Measurements from ENCODE around the gene MND1. TPM values are rescaled to one million over a fixed set of nuclear protein-coding genes. Genes with fewer than 3 reads are reported as not detected.
"Not testable (repeated sequence)": the region's sequence is repeated elsewhere in the genome, so short reads cannot be mapped to it uniquely, and the experiment has no call there.

Gene MND1
- total and polyA plus RNA-seq, 2 donors, result 0.95 to 9.6 TPM

DNA sequence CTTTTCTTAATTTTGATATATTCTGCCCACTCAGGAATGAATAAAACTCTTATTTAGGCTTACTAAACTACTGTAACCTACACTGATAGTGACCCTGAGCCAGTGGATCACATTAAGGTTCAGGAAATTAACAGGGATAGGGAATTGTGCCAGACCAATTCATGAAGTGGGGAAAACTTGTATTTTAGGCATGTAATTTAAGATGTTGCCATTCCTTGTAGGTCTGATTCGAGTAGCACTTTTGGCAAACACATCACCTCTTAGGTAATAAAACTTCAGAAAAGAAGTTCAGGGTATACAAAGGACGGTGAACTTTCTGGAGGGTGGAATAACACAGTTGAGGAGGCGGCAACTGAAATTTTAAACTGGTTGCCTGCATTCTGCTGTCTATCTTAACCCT lies 54.9 kb downstream of the MND1 start:
- DNase-seq (ENCODE audit: extremely low spot score), result no peak
- H3K4me1 ChIP-seq (ENCODE audit: insufficient read depth), result no peaks in the 10 kb centered on the region
- H3K36me3 ChIP-seq (ENCODE audit: insufficient read depth), result no peaks in the 10 kb centered on the region
- H3K27ac ChIP-seq (ENCODE audit: low read depth), result no peak overlapping the region
- WGBS, result 94% methylated on average over 3 of the region's 3 CpGs
- H3K4me3 ChIP-seq (ENCODE audit: low read depth, low read length), result no peak overlapping the region

DNA sequence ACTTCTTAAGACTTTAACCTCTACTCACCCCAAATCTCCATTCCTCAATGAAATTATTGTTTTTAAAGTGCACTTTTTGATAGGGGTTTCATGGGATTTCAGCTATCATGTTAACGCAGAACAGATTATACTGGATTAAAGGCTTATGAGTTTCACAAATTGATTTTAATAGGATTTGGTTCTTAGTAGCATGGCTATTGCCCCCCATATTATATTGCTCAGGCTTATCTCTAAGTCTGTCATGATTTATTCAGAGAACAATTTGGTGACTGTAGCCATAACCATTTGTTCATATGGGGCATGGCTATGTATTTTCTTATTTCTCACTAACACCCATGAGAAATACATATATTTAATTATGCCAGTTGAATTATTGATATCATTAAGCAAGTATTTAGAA lies 57.0 kb downstream of the MND1 start:
- no peak for DNase-seq (ENCODE audit: extremely low spot score)
- H3K36me3 ChIP-seq (ENCODE audit: insufficient read depth), result no peaks in the 10 kb centered on the region
- 84% methylated on average over 1 of the region's 1 CpG for WGBS
- H3K4me1 ChIP-seq (ENCODE audit: insufficient read depth), result no peaks in the 10 kb centered on the region
- no peak overlapping the region for H3K4me3 ChIP-seq (ENCODE audit: low read depth, low read length)
- no peak overlapping the region for H3K27ac ChIP-seq (ENCODE audit: low read depth)

DNA sequence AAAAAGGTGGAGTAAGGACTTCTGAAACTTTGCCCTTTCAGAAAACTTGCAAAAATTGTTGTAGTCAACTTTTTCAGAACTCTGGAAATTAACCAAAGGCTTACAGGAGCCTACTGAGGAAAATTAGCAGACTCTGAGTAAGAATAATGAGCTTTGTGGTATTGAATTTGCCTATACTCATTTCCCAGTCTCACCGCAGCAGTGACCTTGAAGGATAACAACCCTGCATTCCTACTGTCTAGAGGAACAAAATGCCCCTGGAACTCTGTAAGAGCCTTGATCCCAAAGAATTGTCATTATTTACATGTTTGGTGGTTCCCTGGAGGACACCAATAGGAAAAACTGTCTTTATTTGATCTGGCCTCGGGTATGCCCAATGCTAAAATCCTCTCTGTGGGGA lies 57.9 kb downstream of the MND1 start:
- Histone ChIP-seq H3K36me3 (ENCODE audit: insufficient read depth) (no peaks in the 10 kb centered on the region), H3K4me3 (ENCODE audit: low read depth, low read length) (no peak overlapping the region), H3K4me1 (ENCODE audit: insufficient read depth) (no peaks in the 10 kb centered on the region), H3K27ac (ENCODE audit: low read depth) (no peak overlapping the region)
- DNase-seq (ENCODE audit: extremely low spot score), result no peak
- 85% methylated on average over 2 of the region's 2 CpGs for WGBS

DNA sequence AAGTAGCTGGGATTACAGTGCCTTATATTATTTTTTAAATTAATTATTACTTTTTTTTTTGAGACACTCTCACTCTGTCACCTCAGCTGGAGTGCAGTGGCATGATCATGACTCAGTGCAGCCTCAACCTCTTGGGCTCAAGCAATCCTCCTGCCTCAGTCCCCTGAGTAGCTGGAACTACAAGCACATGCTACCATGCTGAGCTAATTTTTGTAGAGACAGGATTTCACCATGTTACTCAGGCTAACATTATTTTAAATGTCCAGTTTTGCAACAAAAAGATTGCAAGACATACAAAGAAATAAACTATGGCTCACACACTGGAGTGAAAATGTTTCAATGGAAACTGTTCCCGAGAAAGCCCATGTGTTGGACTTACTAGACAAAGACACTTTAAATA lies 59.2 kb downstream of the MND1 start:
- Histone ChIP-seq H3K27ac (ENCODE audit: low read depth) (no peak overlapping the region), H3K4me3 (ENCODE audit: low read depth, low read length) (no peak overlapping the region), H3K4me1 (ENCODE audit: insufficient read depth) (no peaks in the 10 kb centered on the region), H3K36me3 (ENCODE audit: insufficient read depth) (no peaks in the 10 kb centered on the region)
- 100% methylated on average over 1 of the region's 1 CpG for WGBS
- no peak for DNase-seq (ENCODE audit: extremely low spot score)

DNA sequence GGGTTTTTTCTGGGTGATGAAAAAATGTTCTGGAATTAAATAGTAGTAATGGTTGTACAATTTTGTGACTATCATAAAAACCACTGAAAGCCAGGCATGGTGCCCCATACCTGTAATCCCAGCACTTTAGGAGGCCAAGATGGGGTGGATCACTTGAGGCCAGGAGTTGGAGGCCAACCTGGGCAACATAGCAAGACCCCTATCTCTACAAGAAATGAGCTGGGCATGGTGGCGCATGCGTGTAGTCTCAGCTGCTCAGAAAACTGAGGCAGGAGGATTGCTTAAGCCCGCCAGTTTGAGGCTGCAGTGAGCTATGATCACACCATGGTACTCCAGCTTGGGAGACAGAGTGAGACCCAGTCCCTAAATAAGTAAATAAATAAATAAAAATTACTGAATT lies 63.4 kb downstream of the MND1 start:
- 99% methylated on average over 3 of the region's 3 CpGs for WGBS
- DNase-seq (ENCODE audit: extremely low spot score), result no peak
- no peak overlapping the region for H3K4me3 ChIP-seq (ENCODE audit: low read depth, low read length)
- no peak overlapping the region for H3K27ac ChIP-seq (ENCODE audit: low read depth)
- no peaks in the 10 kb centered on the region for H3K36me3 ChIP-seq (ENCODE audit: insufficient read depth)
- no peaks in the 10 kb centered on the region for H3K4me1 ChIP-seq (ENCODE audit: insufficient read depth)

DNA sequence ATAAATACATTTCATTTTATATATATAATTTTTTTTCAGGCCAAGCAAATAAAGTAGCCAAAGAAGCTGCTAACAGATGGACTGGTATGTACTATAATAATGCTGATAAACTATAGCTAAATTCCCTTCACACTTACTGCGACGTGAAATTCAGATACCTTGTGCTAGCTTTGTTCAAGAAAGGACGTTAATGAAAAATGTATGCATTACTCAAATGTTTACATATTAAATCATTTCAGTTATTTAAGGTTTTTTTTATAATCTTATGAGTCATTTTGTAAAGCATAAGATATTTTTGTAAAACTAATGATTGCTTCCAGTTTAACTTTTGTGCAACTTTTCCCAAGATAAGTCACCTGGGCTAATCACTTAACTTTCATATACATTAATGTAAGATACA lies 64.4 kb downstream of the MND1 start:
- no peak overlapping the region for H3K4me3 ChIP-seq (ENCODE audit: low read depth, low read length)
- H3K27ac ChIP-seq (ENCODE audit: low read depth), result no peak overlapping the region
- DNase-seq (ENCODE audit: extremely low spot score), result no peak
- H3K36me3 ChIP-seq (ENCODE audit: insufficient read depth), result no peaks in the 10 kb centered on the region
- H3K4me1 ChIP-seq (ENCODE audit: insufficient read depth), result no peaks in the 10 kb centered on the region
- 79% methylated on average over 3 of the region's 3 CpGs for WGBS

DNA sequence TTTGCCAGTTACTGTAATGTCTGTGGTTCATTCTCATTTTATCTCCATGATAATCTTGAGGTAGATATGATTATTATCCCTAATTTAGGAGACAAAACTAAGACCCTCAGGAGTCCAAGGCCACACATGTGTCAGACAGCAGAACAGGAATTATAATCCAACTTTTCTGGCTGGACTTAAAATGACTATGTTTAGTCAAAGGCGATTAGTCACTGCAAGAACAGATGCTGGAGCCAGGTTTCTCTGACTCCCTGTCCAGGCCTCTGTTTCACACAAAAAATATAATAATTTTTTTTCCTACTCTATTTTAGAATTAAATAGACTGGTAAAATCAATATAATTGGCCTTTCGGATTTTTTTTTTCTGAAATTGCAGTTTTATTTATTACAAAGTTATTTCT lies 64.9 kb downstream of the MND1 start:
- no peaks in the 10 kb centered on the region for H3K36me3 ChIP-seq (ENCODE audit: insufficient read depth)
- no peak overlapping the region for H3K27ac ChIP-seq (ENCODE audit: low read depth)
- H3K4me3 ChIP-seq (ENCODE audit: low read depth, low read length), result no peak overlapping the region
- no peaks in the 10 kb centered on the region for H3K4me1 ChIP-seq (ENCODE audit: insufficient read depth)
- DNase-seq (ENCODE audit: extremely low spot score), result no peak
- WGBS, result 49% methylated on average over 2 of the region's 2 CpGs

DNA sequence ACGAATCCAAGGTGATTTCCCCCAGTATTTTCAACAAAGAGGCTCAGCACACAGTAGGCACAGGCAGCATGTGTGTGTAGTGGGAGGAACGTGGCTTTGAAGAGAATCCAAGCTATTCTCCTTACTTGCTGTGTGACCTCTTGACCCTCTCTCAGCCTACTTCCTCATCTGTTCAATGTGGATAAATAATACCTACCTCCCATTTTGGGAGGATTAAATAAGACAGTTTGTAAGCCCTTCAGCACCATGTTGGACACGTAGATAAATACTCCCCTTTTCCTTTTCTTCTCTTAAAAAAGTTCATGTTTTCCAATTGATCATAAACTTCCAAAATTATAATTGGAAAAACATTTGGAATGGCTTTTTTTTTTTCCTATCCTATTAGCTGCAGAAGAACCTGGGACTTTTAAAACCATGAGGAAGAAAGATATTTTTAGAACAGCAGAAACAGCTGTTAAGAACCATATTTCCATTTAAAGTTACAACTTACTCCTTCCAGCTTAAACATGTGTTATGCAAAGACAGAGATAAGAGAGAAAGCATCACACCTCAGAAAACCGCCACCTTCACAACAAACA lies 65.5 kb downstream of the MND1 start:
- Histone ChIP-seq H3K4me1 (ENCODE audit: insufficient read depth) (no peaks in the 10 kb centered on the region), H3K4me3 (ENCODE audit: low read depth, low read length) (no peak overlapping the region), H3K27ac (ENCODE audit: low read depth) (no peak overlapping the region), H3K36me3 (ENCODE audit: insufficient read depth) (no peaks in the 10 kb centered on the region)
- no peak for DNase-seq (ENCODE audit: extremely low spot score)
- WGBS, result 39% methylated on average over 4 of the region's 4 CpGs

DNA sequence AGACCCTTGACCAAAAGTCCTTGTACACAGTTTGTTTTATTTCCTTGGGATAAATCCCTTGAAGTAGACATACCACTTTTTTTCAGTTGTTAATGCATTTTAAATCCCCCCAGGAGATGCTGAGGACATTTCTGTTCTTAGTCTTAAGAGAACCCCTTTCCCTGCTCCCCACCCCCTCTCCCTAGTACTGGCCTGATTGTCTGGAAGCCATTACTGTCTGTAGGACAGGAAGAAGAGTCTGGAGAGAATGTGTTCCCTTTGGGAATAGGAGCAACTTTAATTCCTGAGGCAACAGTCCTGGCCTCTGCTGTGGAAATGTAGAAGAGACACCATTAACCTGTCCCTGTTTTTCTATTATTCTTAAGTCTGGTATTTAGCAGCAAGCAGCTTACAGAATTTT lies 69.4 kb downstream of the MND1 start:
- H3K4me3 ChIP-seq (ENCODE audit: low read depth, low read length), result no peak overlapping the region
- no peaks in the 10 kb centered on the region for H3K4me1 ChIP-seq (ENCODE audit: insufficient read depth)
- no peak for DNase-seq (ENCODE audit: extremely low spot score)
- no peaks in the 10 kb centered on the region for H3K36me3 ChIP-seq (ENCODE audit: insufficient read depth)
- H3K27ac ChIP-seq (ENCODE audit: low read depth), result no peak overlapping the region

DNA sequence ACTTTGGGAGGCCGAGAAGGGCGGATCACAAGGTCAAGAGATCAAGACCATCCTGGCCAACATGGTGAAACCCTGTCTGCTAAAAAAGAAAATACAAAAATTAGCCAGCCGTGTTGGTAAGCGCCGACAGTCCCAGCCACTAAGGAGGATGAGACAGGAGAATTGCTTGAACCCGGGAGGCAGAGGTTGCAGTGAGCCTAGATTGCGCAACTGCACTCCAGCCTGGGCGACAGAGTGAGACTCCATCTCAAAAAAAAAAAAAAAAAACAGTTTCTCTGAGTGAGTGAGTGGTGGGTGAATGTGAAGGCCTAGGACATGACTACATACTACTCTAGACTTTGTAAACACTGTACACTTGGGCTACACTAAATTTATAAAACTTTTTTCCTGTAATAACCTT lies 72.0 kb downstream of the MND1 start:
- H3K27ac ChIP-seq (ENCODE audit: low read depth); DNase-seq (ENCODE audit: extremely low spot score); H3K4me3 ChIP-seq (ENCODE audit: low read depth, low read length); H3K36me3 ChIP-seq (ENCODE audit: insufficient read depth); H3K4me1 ChIP-seq (ENCODE audit: insufficient read depth): not testable (repeated sequence)
- WGBS, result 79% methylated on average over 8 of the region's 8 CpGs

DNA sequence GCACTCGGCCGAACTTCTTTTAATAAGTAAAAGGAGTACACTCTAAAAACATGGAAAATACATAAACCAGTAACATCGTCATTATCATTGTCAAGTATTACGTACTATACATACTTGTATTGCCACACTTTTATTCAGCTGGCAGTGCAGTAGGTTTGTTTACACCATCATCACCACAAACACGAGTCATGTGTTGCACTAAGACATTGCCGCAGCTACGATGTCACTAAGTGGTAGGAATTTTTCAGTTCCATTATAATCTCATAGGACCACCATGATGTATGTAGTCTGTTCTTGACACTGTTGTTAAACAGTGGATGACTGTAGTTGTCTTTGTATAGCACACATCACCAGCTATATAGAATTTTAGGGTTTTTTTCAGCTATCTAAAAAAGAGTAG lies 73.6 kb downstream of the MND1 start:
- Histone ChIP-seq H3K27ac (ENCODE audit: low read depth) (no peak overlapping the region), H3K4me1 (ENCODE audit: insufficient read depth) (no peaks in the 10 kb centered on the region), H3K4me3 (ENCODE audit: low read depth, low read length) (no peak overlapping the region), H3K36me3 (ENCODE audit: insufficient read depth) (no peaks in the 10 kb centered on the region)
- DNase-seq (ENCODE audit: extremely low spot score), result no peak
- 89% methylated on average over 7 of the region's 7 CpGs for WGBS

DNA sequence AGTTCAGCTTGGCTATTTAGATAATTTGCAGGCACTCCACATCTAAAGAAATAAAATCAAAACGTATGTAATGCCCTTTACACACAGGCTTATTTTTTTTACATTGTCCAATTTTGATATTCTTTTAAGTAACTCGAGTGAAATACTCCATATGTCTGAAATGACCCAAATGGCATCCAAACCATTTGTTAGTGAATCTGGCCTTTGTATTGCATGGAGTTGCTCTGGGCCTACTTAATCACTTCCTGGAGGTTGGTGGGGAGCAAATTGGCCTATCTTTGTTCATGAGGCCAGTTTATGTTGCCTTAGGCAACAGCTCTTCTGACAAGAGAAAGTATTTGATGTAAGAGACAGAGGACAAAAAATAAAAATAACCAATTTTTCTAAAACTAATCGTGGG lies 74.1 kb downstream of the MND1 start:
- no peak for DNase-seq (ENCODE audit: extremely low spot score)
- no peak overlapping the region for H3K27ac ChIP-seq (ENCODE audit: low read depth)
- 61% methylated on average over 3 of the region's 3 CpGs for whole genome bisulfite sequencing

DNA sequence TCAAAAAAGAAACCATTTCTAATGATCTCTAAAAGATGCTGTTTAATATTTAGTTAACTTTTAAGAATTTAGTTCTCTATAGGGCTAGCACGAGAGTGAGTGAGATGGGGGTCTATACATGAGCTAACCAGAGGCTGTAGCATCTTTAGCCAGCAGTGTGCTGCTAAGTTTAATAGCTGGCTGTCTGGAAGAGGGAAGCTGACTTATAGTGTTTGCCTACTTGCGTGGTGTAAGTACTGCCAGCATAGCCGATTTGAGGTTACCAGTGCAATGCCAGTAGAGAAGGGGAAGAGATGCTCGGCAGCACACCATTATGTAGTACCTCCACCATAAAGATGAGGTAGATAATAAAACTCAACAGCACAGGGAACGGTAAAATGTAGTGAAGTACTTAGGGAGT lies 74.5 kb downstream of the MND1 start:
- H3K4me1 ChIP-seq (ENCODE audit: insufficient read depth), result no peaks in the 10 kb centered on the region
- H3K36me3 ChIP-seq (ENCODE audit: insufficient read depth), result no peaks in the 10 kb centered on the region
- H3K27ac ChIP-seq (ENCODE audit: low read depth), result no peak overlapping the region
- H3K4me3 ChIP-seq (ENCODE audit: low read depth, low read length), result no peak overlapping the region
- DNase-seq (ENCODE audit: extremely low spot score), result no peak
- WGBS, result 63% methylated on average over 5 of the region's 5 CpGs

More for the DNA sequence above, 74.1 kb downstream of the MND1 start:
- Histone ChIP-seq H3K4me1 (ENCODE audit: insufficient read depth) (no peaks in the 10 kb centered on the region), H3K4me3 (ENCODE audit: low read depth, low read length) (no peak overlapping the region), H3K36me3 (ENCODE audit: insufficient read depth) (no peaks in the 10 kb centered on the region)

DNA sequence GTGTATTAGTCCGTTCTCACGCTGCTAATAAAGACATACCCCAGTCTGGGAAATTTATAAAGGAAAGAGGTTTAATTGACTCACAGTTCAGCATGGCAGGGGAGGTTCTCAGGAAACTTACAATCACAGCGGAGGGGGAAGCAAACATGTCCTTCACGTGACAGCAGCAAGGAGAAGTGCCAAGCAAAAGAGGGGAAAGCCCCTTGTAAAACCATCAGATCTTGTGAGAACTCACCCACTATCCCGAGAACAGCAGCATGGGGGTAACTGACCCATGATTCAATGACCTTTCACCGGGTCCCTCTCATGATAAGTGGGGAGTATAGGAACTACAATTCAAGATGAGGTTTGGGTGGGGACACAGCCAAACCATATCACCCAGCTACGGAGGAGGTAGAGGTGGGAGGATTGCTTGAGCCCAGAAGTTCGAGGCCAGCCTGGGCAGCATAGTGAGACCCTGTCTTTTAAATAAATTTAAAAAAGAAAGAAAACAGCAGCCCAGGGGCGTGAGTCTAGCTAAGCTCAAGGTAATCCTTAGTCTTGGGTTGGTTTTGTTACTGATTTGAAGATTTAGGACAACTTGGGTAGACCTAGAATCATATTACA lies 75.3 kb downstream of the MND1 start:
- Histone ChIP-seq H3K4me3 (ENCODE audit: low read depth, low read length) (no peak overlapping the region), H3K4me1 (ENCODE audit: insufficient read depth) (no peaks in the 10 kb centered on the region), H3K36me3 (ENCODE audit: insufficient read depth) (no peaks in the 10 kb centered on the region), H3K27ac (ENCODE audit: low read depth) (no peak overlapping the region)
- WGBS, result 67% methylated on average over 9 of the region's 9 CpGs
- DNase-seq (ENCODE audit: extremely low spot score), result no peak

DNA sequence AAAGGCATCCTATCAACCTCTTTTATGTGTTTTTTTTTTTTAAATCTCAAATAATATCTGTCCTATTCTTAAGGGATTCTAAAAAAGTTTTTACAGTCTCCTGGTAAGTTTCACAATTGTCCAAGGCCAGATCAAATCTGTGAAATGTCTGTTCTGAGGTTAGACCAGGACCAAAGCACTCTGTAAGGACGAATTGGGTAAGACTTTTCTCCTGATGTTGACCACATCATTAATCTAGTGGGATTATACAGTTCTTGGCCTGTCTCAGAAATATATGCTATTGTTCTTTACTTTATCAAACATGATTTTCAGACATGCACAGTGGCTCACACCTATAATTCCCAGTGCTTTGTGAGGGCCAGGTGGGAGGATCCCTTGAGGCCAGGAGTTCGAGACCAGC lies 75.9 kb downstream of the MND1 start:
- 64% methylated on average over 2 of the region's 2 CpGs for WGBS
- Histone ChIP-seq H3K36me3 (ENCODE audit: insufficient read depth) (no peaks in the 10 kb centered on the region), H3K4me3 (ENCODE audit: low read depth, low read length) (no peak overlapping the region), H3K27ac (ENCODE audit: low read depth) (no peak overlapping the region), H3K4me1 (ENCODE audit: insufficient read depth) (no peaks in the 10 kb centered on the region)
- no peak for DNase-seq (ENCODE audit: extremely low spot score)
